ENCODE measurements around the gene UBE2F. TPM values are rescaled to one million over a fixed set of nuclear protein-coding genes. Genes with fewer than 3 reads are reported as not detected.
"Not testable (repeated sequence)": the region's sequence is repeated elsewhere in the genome, so short reads cannot be mapped to it uniquely, and the experiment has no call there.

Gene UBE2F
- total RNA-seq, 1 donor = 81.6 TPM

GRCh38 chr2:237956402-237956736 is 10.4 kb upstream of the UBE2F start:
- peak overlapping the region; percentile 18 for H3K4me3 ChIP-seq (ENCODE audit: low read depth, low read length)
- DNase-seq (ENCODE audit: low read depth) = no peak
- TF ChIP-seq, protein P1, sequence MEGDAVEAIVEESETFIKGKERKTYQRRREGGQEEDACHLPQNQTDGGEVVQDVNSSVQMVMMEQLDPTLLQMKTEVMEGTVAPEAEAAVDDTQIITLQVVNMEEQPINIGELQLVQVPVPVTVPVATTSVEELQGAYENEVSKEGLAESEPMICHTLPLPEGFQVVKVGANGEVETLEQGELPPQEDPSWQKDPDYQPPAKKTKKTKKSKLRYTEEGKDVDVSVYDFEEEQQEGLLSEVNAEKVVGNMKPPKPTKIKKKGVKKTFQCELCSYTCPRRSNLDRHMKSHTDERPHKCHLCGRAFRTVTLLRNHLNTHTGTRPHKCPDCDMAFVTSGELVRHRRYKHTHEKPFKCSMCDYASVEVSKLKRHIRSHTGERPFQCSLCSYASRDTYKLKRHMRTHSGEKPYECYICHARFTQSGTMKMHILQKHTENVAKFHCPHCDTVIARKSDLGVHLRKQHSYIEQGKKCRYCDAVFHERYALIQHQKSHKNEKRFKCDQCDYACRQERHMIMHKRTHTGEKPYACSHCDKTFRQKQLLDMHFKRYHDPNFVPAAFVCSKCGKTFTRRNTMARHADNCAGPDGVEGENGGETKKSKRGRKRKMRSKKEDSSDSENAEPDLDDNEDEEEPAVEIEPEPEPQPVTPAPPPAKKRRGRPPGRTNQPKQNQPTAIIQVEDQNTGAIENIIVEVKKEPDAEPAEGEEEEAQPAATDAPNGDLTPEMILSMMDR (IDR thresholded peaks at IDR 0.05; ENCODE audit: insufficient read depth, low read depth, low read length) = no peak

GRCh38 chr2:237961637-237962036 is 5.2 kb upstream of the UBE2F start:
- H3K4me3 ChIP-seq (ENCODE audit: low read depth, low read length) = no peak overlapping the region
- no peak for DNase-seq (ENCODE audit: low read depth)
- TF ChIP-seq, protein P1 (IDR thresholded peaks at IDR 0.05; ENCODE audit: insufficient read depth, low read depth, low read length) = no peak

DNA sequence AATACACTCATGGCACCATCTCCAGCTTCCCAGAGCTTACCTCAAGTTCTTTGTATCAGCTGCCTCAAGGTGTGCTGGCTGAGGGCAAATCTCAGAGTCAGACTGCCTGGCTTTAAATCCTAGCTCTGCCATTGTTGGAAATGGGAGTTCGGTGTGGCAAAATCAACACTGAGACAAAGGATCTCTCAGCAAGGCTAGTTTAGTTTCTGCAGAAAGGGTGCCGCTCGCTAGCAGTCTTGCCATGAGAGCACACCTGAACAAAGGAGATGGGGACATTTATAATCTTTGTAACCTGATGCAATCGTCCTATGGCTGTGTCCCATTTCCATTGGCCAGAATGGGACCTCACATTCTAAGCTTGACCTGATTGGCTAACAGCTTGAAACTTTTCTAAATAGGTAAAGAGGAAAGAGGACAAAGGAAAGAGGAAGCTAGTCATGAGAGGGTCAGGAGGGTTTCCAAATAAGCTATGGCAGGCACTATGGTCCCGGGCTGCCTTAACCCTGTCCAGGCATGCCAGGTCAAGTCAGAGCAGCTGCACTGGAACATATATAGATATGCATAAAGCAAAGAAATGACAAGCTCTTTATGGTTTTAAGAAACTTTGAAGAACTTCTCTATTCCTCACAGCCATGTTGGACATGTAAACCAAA is 4.3 kb upstream of the UBE2F start:
- no peak for DNase-seq (ENCODE audit: low read depth)
- TF ChIP-seq, protein P1 (IDR thresholded peaks at IDR 0.05; ENCODE audit: insufficient read depth, low read depth, low read length) = no peak
- H3K4me3 ChIP-seq (ENCODE audit: low read depth, low read length) = no peak overlapping the region

GRCh38 chr2:237963490-237963991 is 3.3 kb upstream of the UBE2F start:
- not testable (repeated sequence) for DNase-seq (ENCODE audit: low read depth); H3K4me3 ChIP-seq (ENCODE audit: low read depth, low read length)

GRCh38 chr2:237964194-237964577 is 2.6 kb upstream of the UBE2F start:
- TF ChIP-seq, protein P1 (IDR thresholded peaks at IDR 0.05; ENCODE audit: insufficient read depth, low read depth, low read length) = no peak
- no peak overlapping the region for H3K4me3 ChIP-seq (ENCODE audit: low read depth, low read length)
- no peak for DNase-seq (ENCODE audit: low read depth)

DNA sequence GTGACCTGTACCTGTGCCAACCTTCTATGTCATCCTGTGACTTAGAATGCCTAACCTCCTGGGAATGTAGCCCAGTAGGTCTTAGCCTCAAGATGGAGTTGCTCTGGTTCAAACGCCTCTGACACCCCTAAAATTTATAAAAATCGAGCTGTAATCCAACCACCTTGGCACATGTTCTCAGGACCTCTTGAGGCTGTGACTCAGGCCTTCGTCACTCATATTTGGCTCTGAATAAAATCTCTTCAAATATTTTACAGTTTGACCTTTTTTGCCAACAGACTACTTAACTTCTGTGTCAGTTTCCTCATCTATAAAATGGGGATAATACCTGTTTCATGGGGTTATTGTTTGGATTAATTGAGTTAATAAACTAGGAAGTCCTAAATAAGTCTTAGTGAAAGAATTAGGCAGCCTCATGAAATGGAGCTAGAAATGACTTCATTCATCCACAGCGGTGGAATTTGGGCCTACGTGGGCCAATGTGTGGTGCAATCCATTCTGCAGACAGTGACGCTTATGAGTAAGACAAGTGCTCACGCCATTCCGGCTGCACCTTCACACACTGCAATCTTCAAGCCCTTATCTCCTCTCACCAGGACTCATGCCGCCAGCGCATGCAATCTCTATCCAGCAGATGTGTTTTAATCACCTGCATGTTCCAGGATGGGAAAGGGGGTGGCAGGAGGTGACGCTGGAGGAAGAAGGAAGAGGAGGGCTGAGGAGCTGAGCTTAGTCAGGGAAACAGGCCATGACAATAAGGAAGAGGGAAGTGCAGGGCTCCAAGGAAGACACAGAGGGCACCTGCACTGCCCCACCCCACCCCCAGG is 2.0 kb upstream of the UBE2F start:
- TF ChIP-seq, protein P1 (IDR thresholded peaks at IDR 0.05; ENCODE audit: insufficient read depth, low read depth, low read length) = no peak
- no peak overlapping the region for H3K4me3 ChIP-seq (ENCODE audit: low read depth, low read length)
- DNase-seq (ENCODE audit: low read depth) = peak; percentile 10

GRCh38 chr2:237965844-237966243 is 970 bp upstream of the UBE2F start:
- DNase-seq (ENCODE audit: low read depth) = not testable (repeated sequence)
- H3K4me3 ChIP-seq (ENCODE audit: low read depth, low read length) = peak overlapping the region; percentile 82

GRCh38 chr2:237966250-237966564 is 607 bp upstream of the UBE2F start:
- no peak for DNase-seq (ENCODE audit: low read depth)
- TF ChIP-seq, protein P1 (IDR thresholded peaks at IDR 0.05; ENCODE audit: insufficient read depth, low read depth, low read length) = no peak
- peak overlapping the region; percentile 82 for H3K4me3 ChIP-seq (ENCODE audit: low read depth, low read length)
